Dendritic cell treated with granulocyte-macrophage colony-stimulating factor and Interleukin-4, amounts not matched to agents 40 ng/mL and 50 ng/mL, for 4 days (primary cell): ENCODE data around the gene CYP26A1.
A peak's percentile ranks its signal among the peaks of the same experiment; 100 is the strongest.

ENCODE experiments used
- H3K27ac Mint-ChIP-seq: one replicate; pipeline ENCODE4 v1.8.0; 2022; ENCODE audit warnings: mild to moderate bottlenecking, mixed read lengths
- H3K27me3 Mint-ChIP-seq: one replicate; pipeline ENCODE4 v1.8.0; 2022; ENCODE audit warnings: mild to moderate bottlenecking, mixed read lengths
- H3K36me3 Mint-ChIP-seq: one replicate; pipeline ENCODE4 v1.8.0; 2022; ENCODE audit warnings: low read depth, mixed read lengths
- H3K4me1 Mint-ChIP-seq: one replicate; pipeline ENCODE4 v1.8.0; 2022; ENCODE audit warnings: low read depth, mixed read lengths
- H3K4me3 Mint-ChIP-seq: one replicate; pipeline ENCODE4 v1.8.0; 2022; ENCODE audit warnings: mild to moderate bottlenecking, moderate library complexity, mixed read lengths
- H3K9me3 Mint-ChIP-seq: one replicate; pipeline ENCODE4 v1.8.0; 2022; ENCODE audit warnings: mixed read lengths
- intact Hi-C: fragments of 100-400 bp; cut with micrococcal nuclease; formaldehyde crosslinking; loops from one replicate; pipeline ENCODE4 v1.15.0; 2022

The CYP26A1 gene

GRCh38 chr10:93073539-93074146 lies at the start of gene CYP26A1:
TSS of gene CYP26A1 (plus strand) at chr10:93073893. CDS start at chr10:93073935, 42 bp downstream.
- Mint-ChIP-seq H3K27me3 (peaks cover 89% of the 10 kb centered on the region), H3K4me1 (peaks cover 39% of the 10 kb centered on the region), H3K9me3 (no peaks in the 10 kb centered on the region), H3K36me3 (no peaks in the 10 kb centered on the region), H3K27ac (no peak within 1 kb of the TSS), H3K4me3 (peak within 1 kb of the TSS; percentile 58)
- intact Hi-C loops: no loop called here

- no peak overlapping the region for H3K27ac Mint-ChIP-seq
- no peak overlapping the region for H3K4me3 Mint-ChIP-seq
- H3K27me3 Mint-ChIP-seq: no peaks in the 10 kb centered on the region
- H3K9me3 Mint-ChIP-seq: no peaks in the 10 kb centered on the region
- peaks cover 29% of the 10 kb centered on the region for H3K36me3 Mint-ChIP-seq
- intact Hi-C loops: no loop called here
- no peaks in the 10 kb centered on the region for H3K4me1 Mint-ChIP-seq
Observed at GRCh38 chr10:93026072-93026471, 47.6 kb upstream of the CYP26A1 start.

GRCh38 chr10:93027508-93027907 lies 46.2 kb upstream of the CYP26A1 start:
- H3K27ac Mint-ChIP-seq: no peak overlapping the region
- peaks cover 32% of the 10 kb centered on the region for H3K36me3 Mint-ChIP-seq
- no peak overlapping the region for H3K4me3 Mint-ChIP-seq
- no peaks in the 10 kb centered on the region for H3K27me3 Mint-ChIP-seq
- H3K9me3 Mint-ChIP-seq: no peaks in the 10 kb centered on the region
- intact Hi-C loops: no loop called here
- H3K4me1 Mint-ChIP-seq: no peaks in the 10 kb centered on the region

GRCh38 chr10:93028883-93029282 lies 44.8 kb upstream of the CYP26A1 start:
- peaks cover 32% of the 10 kb centered on the region for H3K36me3 Mint-ChIP-seq
- no peaks in the 10 kb centered on the region for H3K4me1 Mint-ChIP-seq
- no peaks in the 10 kb centered on the region for H3K27me3 Mint-ChIP-seq
- H3K9me3 Mint-ChIP-seq: no peaks in the 10 kb centered on the region
- H3K4me3 Mint-ChIP-seq: no peak overlapping the region
- intact Hi-C loops: no loop called here
- H3K27ac Mint-ChIP-seq: no peak overlapping the region

- H3K4me1 Mint-ChIP-seq: no peaks in the 10 kb centered on the region
- intact Hi-C loops: no loop called here
- no peaks in the 10 kb centered on the region for H3K27me3 Mint-ChIP-seq
- no peaks in the 10 kb centered on the region for H3K9me3 Mint-ChIP-seq
- no peak overlapping the region for H3K27ac Mint-ChIP-seq
- H3K36me3 Mint-ChIP-seq: peaks cover 33% of the 10 kb centered on the region
- H3K4me3 Mint-ChIP-seq: no peak overlapping the region
Observed at GRCh38 chr10:93030409-93030808, 43.3 kb upstream of the CYP26A1 start.

GRCh38 chr10:93032105-93032808 lies 41.4 kb upstream of the CYP26A1 start:
- Mint-ChIP-seq H3K4me3 (no peak overlapping the region), H3K27ac (no peak overlapping the region), H3K9me3 (no peaks in the 10 kb centered on the region), H3K36me3 (peaks cover 20% of the 10 kb centered on the region), H3K4me1 (no peaks in the 10 kb centered on the region), H3K27me3 (no peaks in the 10 kb centered on the region)
- intact Hi-C loops: no loop called here

GRCh38 chr10:93032809-93033137 lies 40.9 kb upstream of the CYP26A1 start:
- H3K27me3 Mint-ChIP-seq: no peaks in the 10 kb centered on the region
- intact Hi-C loops: no loop called here
- no peaks in the 10 kb centered on the region for H3K9me3 Mint-ChIP-seq

GRCh38 chr10:93034426-93034825 lies 39.3 kb upstream of the CYP26A1 start:
- Mint-ChIP-seq H3K4me3 (no peak overlapping the region), H3K4me1 (peaks cover 4% of the 10 kb centered on the region), H3K9me3 (no peaks in the 10 kb centered on the region), H3K36me3 (peaks cover 14% of the 10 kb centered on the region), H3K27ac (no peak overlapping the region), H3K27me3 (no peaks in the 10 kb centered on the region)
- intact Hi-C loops: no loop called here

More at GRCh38 chr10:93032809-93033137, 40.9 kb upstream of the CYP26A1 start:
- Mint-ChIP-seq H3K4me3 (no peak overlapping the region), H3K4me1 (no peaks in the 10 kb centered on the region), H3K36me3 (peaks cover 17% of the 10 kb centered on the region), H3K27ac (no peak overlapping the region)

- Mint-ChIP-seq H3K9me3 (no peaks in the 10 kb centered on the region), H3K4me3 (no peak overlapping the region), H3K27ac (no peak overlapping the region), H3K36me3 (peaks cover 20% of the 10 kb centered on the region), H3K4me1 (peaks cover 12% of the 10 kb centered on the region), H3K27me3 (no peaks in the 10 kb centered on the region)
- intact Hi-C loops: no loop called here
Observed at GRCh38 chr10:93039110-93039509, 34.6 kb upstream of the CYP26A1 start.

- intact Hi-C loops: no loop called here
- Mint-ChIP-seq H3K4me3 (no peak overlapping the region), H3K9me3 (no peaks in the 10 kb centered on the region), H3K4me1 (peaks cover 12% of the 10 kb centered on the region), H3K27ac (no peak overlapping the region), H3K27me3 (no peaks in the 10 kb centered on the region), H3K36me3 (peaks cover 20% of the 10 kb centered on the region)
Observed at GRCh38 chr10:93039721-93040120, 34.0 kb upstream of the CYP26A1 start.

GRCh38 chr10:93054486-93054885 lies 19.2 kb upstream of the CYP26A1 start:
- Mint-ChIP-seq H3K27me3 (peaks cover 1% of the 10 kb centered on the region), H3K4me3 (no peak overlapping the region)
- intact Hi-C loops: no loop called here

GRCh38 chr10:93058139-93058538 lies 15.6 kb upstream of the CYP26A1 start:
- no peaks in the 10 kb centered on the region for H3K9me3 Mint-ChIP-seq
- peaks cover 24% of the 10 kb centered on the region for H3K4me1 Mint-ChIP-seq
- H3K36me3 Mint-ChIP-seq: peaks cover 27% of the 10 kb centered on the region
- intact Hi-C loops: no loop called here
- H3K27ac Mint-ChIP-seq: no peak overlapping the region
- peaks cover 37% of the 10 kb centered on the region for H3K27me3 Mint-ChIP-seq
- no peak overlapping the region for H3K4me3 Mint-ChIP-seq

More at GRCh38 chr10:93054486-93054885, 19.2 kb upstream of the CYP26A1 start:
- H3K27ac Mint-ChIP-seq: no peak overlapping the region
- peaks cover 13% of the 10 kb centered on the region for H3K36me3 Mint-ChIP-seq
- H3K9me3 Mint-ChIP-seq: no peaks in the 10 kb centered on the region
- H3K4me1 Mint-ChIP-seq: no peaks in the 10 kb centered on the region

- intact Hi-C loops: no loop called here
- no peak within 1 kb of the TSS for H3K4me3 Mint-ChIP-seq
- H3K27ac Mint-ChIP-seq: no peak within 1 kb of the TSS
- peaks cover 58% of the 10 kb centered on the region for H3K27me3 Mint-ChIP-seq
- H3K9me3 Mint-ChIP-seq: no peaks in the 10 kb centered on the region
- peaks cover 24% of the 10 kb centered on the region for H3K4me1 Mint-ChIP-seq
- peaks cover 27% of the 10 kb centered on the region for H3K36me3 Mint-ChIP-seq
Observed at GRCh38 chr10:93059975-93060886, 13.5 kb upstream of the CYP26A1 start, which contains the start of gene CYP26C1. TSS of gene CYP26C1 (plus strand) at chr10:93060798. CDS start at chr10:93061264, 466 bp downstream.
